GM18909 (cell line): ENCODE results near the gene KIAA1328.

ENCODE experiments used
- ATAC-seq: cut with Tn5 transposase; IDR thresholded peaks from one replicate; pipeline ENCODE4 v1.9.1; 2021; ENCODE audit warnings: mild to moderate bottlenecking; ENCODE audit not compliant: unreplicated experiment, poor library complexity

Gene KIAA1328

GRCh38 chr18:37266290-37266689 lies 437.4 kb downstream of the KIAA1328 start:
- no peak for ATAC-seq

GRCh38 chr18:37270038-37270665 lies 441.2 kb downstream of the KIAA1328 start:
- ATAC-seq, result no peak

DNA sequence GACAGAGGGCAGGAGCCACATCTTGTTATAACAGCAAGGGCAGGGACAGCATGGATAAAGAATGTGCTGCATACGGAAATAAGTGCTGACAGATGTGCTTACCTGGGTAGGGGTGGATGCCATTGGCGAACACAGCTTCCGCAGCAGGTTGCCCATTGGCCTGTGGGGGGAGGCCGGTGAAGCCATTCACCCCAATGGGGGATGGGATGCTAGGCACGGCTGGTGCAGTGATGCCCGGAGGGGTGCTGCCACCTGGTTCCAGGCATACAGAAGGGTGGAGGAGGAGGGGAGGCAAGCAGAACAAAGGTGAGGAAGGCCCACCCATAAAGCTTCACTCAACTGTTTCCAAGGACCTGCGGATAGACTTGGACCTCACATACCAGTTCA lies 441.7 kb downstream of the KIAA1328 start:
- no peak for ATAC-seq

GRCh38 chr18:37272226-37272625 lies 443.3 kb downstream of the KIAA1328 start:
- no peak for ATAC-seq

DNA sequence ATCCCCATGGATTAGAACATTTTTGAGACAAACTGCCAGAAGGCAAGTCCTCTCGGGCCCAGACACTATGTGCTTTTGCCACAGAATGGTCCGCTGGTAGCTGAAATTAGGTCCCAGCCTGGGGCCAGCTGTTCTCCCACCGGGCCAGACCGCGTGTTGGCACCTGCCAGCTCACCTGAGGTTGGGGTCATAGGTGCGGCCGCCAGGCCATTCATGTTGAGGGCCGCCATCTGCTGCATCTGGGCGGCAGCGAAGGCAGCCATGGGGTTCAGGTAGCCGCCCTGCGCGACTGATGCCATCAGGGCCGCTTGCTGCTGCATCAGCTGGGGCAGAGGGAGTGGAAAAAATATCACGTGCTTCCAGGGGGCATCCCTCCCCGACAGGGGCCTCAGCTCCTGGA lies 443.9 kb downstream of the KIAA1328 start:
- no peak for ATAC-seq

DNA sequence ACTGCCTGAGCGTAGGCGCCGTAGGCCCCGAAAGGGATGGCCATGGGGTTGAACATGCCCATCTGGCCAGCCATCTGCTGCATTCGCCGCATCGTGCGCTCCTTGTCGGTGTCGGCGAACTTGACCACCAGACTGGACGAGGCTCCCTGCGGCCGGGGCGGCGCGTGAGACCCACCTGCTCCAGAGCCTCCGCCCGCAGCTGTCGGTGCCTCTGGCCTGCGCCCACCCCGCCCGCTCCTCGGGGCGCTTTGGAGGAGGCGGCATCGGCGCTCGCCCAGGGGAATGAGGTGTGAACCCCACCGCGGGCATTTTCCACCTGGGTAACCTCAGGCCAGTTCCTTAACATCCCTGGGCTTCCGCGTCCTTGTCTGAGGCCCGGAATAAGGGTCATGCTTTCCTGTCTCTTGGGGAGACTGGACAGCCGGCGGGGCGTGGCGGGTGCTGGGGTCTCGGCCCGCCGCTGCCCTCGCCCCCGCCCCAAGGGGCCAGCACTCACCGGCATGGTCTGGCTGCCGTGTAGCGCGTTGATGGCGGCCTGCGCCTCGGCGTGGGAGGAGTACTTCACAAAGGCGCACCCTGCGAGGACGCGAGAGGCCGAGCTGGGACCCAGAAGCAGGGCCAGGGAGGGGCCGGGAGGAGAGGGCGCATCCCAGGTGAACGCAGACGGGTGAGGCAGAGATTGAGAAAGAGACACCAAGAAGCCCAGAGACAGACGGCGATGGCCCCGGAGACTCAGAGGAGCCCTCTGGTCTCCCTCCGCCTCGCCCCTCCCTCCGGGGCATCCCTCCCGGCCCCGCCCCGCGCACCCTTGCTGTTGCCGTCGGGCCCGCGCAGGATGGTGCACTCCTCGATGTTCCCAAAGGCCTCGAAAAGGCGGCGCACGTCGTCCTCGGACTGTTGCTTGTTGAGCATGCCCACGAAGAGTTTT lies 445.6 kb downstream of the KIAA1328 start:
- no peak for ATAC-seq

GRCh38 chr18:37275237-37275741 lies 446.4 kb downstream of the KIAA1328 start:
- ATAC-seq, result no peak

DNA sequence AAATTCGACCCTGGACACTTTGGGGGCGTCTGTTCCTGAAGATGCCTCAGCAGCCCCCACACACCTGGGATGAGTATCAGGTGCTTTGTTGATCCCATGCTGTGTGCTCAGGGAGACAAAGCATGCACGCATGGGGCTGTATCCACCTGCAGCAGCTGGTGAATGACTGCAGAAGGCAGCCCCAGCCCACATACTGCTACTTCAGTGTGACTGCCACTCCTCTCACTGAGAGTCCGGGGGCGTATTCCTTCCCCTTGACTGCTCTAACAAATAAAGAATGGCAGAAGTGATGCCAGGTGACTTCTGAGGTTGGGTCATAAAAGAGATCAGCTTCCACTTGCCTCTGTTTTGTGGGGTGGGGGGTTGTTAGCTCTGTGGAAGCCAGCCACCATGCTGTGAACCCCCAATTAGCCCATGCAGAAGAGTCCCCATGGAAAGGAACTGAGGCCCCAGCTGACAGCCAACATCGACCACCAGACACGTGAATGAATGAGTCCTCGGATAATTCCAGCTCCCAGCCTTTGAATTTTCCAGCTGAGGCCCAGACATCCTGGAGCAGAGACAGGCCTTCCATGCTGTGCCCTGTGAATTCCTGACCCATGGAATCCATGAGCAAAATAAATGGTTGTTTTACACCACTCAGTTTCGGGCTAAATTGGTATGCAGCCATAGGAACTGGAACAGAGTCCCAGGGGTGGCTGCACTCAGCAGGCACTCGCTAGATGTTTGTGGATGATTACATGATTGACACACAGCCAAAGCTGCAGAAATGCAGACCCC lies 447.4 kb downstream of the KIAA1328 start:
- ATAC-seq, result no peak

GRCh38 chr18:37277804-37278203 lies 448.9 kb downstream of the KIAA1328 start:
- no peak for ATAC-seq
